GM23248 (cell line): ENCODE data around the gene CEP192.

Experiments used
- EZH2 ChIP-seq: fragments of 200-600 bp; sonication (generic); IDR thresholded peaks from 2 replicates; pipeline ENCODE4 v1.6.1; 2018; ENCODE audit warnings: antibody characterized with exemption, mild to moderate bottlenecking; ENCODE audit not compliant: insufficient read depth, poor library complexity, severe bottlenecking
- EZH2phosphoT487 ChIP-seq: fragments of 200-600 bp; sonication (generic); IDR thresholded peaks from 2 replicates; pipeline ENCODE4 v1.6.1; 2018; ENCODE audit warnings: antibody characterized with exemption, moderate library complexity, mild to moderate bottlenecking, low read depth; ENCODE audit not compliant: insufficient read depth

- TF ChIP-seq EZH2 (no peak), EZH2phosphoT487 (no peak)
Measured at GRCh38 chr18:13120983-13121441, 129.8 kb downstream of the CEP192 start.
